Right hindlimb (tissue), 1 donor: ENCODE results near the gene BUB1.
"Not testable (repeated sequence)": the region's sequence is repeated elsewhere in the genome, so short reads cannot be mapped to it uniquely, and the experiment has no call there.

Experiments used
- DNase-seq: peaks from one replicate; pipeline ENCODE4 v3.0.0-alpha.2; 2018

Gene BUB1

DNA sequence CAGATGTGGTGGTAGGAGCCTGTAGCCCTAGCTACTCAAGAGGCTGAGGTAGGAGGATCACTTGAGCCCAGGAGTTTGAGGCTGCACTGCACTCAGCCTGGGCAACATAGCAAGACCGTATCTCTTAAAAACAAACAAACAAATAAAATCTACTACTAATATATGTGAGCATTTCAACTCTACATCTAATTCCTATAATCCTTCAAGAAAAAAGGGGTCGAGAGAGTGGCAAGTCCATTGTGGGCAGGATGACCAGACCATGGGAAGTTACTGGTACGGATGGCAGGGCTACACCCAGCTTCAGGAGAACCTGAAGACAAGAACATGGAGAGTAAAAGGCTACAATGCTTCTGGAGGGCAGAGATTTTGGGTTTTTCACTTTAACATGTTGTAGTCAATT, 24.0 kb downstream of the BUB1 start:
- no peak for DNase-seq

DNA sequence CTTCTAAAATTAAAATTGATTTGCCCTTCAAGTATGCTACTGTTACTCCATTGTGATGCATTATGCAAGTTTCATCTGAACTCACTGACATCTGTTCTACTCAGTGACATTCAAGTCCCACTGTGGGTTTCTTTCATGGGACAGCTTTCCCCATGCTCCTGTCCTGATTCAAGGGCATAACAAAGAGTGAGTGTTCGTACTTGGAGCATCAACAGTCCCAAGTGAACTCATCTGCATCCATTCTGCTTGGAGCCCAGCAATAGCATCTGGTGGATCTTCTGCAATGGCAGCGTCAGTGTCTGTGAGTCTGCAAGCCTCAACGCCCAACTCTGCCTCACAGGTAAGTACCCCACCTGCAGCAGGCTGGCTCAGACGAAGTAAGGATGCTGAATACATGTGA, 27.5 kb downstream of the BUB1 start:
- no peak for DNase-seq

DNA sequence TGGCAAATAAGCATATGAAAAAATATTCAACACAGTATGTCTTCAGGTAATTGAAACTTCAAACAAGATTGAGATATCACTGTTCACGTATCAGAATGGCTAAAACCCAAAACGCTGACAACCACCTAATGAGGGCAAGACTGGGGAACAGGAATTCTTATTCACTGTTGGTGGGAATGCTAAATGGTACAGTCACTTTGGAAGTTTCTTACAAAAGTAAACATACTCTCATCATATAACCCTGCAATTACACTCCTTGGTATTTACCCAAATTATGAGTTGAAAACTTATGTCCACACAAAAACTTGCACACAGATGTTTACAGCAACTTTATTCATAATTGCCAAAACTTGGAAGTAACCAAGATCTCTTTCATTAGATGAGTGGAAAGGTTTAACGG, 30.1 kb downstream of the BUB1 start:
- DNase-seq, result no peak

DNA sequence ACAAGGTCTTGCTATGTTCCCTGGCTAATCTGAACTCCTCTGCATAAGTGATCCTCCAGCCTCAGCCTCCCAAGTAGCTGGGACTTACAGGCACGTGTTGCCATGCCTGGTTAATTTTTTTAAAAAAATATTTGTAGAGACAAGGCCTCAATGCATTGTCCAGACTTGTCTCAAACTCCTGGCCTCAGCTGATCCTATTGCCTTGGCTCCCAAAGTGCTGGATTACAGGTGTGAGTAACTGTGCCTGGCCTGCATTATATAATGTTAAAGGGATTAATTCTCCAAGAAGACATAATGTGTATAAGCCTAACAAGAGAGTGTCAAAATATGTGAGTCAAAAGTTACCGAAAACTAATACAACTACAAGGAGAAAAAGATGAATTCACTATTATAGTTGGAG, 32.2 kb downstream of the BUB1 start:
- DNase-seq, result no peak

DNA sequence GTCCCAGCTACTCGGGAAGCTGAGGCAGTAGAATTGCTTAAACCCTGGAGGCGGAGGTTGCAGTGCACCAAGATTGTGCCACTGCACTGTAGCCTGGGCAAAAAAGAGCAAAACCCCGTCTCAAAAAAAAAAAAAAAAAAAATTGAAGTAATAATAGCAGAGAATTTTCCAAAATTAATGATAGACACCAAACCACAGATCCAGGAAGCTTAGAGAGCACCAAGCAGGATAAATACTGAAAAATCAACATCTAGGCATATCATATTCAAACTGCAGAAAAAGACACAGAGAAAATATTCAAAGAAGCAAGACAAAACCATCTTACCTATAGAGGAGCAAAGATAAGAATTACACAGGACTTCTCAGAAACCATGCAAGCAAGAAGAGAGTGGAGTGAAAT, 33.5 kb downstream of the BUB1 start:
- no peak for DNase-seq

DNA sequence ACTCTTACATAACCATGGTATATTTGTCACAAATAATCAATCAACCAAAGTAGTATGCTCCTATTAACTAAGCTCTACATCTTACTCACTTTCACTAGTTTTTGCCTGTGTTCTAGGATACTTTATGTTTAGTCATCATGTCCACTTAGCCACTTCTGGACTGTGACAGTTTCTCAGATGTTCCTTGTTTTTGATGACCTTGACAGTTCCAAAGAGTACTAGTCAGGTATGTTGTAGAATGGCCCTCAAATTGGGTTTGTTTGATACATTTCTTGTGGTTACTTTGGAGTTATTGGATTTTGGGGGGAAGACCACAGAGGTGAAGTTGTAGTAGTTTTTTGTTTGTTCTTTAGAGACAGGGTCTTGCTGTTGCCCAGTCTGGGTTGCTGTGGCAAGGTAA, 35.5 kb downstream of the BUB1 start:
- no peak for DNase-seq

DNA sequence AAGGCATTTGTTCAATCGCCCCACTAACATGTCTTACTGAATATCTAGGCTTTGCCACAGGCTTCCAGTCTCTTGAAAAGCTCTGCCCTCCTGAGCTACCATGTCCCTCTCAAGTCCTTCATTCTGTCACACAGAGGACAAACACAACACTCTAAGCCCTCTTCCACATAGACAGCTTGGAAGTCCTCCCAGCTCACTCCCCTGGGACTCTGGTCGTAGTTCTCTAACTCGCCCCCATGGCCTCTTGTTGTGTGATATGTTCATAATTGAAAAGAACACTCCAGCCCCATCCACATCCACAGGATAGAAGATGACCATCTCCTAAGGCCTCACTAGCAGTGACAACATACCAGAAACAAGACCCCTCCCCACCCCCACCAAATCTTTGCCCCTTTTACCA, 37.9 kb downstream of the BUB1 start:
- DNase-seq, result no peak

DNA sequence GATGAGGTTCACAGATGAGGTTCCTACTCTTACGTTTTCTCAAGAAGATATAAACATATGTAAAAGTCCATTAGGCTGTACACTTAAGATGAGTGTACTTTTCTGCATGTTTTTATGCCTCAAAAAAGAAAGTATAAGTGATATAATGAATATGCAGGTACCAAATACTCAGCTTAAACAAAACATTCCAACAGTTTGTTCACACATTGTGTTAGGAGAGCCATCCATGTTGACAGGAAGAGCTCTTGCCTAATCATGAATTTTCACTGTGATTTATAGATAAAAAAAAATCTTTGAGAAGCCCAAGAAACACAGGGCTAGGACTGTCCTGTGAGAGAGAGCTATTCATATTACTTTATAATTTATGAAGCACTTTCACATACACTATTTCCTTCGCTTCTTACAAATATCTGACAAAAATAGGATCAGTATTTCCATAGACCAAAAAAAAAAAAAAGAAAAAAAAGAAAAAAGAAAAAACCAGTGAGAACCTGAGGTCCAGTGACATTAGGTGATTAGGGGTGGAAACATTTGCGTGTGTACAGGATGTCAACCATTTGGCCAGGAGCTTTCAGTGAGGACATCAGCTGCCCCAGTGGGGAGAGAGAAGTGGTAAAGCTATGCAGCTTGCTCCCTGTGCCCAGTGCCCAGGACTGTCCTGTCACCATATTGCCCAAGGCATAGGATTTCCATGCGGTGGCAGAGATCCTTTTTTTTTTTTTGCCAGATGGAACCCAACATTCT, 38.7 kb downstream of the BUB1 start:
- no peak for DNase-seq

DNA sequence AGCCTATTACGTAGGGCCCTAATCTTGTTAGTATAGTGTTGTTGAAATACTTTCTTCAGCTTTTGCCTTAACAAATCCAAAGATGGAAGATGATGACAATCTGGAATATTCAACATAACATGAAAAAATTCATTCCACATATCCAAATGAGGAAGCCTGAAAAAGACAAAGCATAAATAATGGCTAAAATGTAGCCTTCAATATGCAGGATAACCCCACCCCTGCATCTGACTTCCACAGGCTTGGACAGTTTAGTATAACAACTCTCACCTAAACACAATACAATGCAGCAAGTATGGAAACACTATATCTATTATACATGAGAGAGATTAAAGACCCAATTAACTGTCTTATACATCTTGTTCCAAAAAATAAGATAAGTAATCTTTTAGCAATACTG, 39.9 kb downstream of the BUB1 start:
- DNase-seq, result no peak

DNA sequence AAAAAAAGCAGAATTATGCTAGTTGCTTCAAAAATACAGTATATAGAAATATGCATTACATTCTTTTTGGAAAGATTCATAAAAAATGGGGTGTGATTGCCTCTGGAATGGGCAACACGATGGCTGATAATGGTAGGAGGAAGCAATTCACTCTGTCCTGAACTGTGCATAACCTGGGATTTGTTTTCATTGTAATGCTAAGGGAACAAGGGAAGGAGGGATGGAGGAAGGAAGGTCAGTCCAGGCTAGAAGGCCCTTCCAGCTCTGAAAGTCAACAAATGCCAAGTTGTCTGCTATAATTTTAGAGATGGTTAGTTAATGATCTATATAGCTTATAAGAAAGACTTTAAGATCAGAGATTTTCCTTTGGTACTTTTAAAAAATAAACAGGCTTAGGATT, 40.8 kb downstream of the BUB1 start:
- DNase-seq, result no peak

DNA sequence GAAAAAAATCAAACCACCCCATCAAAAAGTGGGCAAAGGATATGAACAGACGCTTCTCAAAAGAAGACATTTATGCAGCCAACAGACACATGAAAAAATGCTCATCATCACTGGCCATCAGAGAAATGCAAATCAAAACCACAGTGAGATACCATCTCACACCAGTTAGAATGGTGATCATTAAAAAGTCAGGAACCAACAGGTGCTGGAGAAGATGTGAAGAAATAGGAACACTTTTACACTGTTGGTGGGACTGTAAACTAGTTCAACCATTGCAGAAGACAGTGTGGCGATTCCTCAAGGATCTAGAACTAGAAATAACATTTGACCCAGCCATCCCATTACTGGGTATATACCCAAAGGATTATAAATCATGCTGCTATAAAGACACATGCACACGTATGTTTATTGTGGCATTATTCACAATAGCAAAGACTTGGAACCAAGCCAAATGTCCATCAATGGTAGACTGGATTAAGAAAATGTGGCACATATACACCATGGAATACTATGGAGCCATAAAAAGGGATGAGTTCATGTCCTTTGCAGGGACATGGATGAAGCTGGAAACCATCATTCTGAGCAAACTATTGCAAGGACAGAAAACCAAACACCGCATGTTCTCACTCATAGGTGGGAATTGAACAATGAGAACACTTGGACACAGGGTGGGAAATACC, 41.8 kb downstream of the BUB1 start:
- DNase-seq, result not testable (repeated sequence)

DNA sequence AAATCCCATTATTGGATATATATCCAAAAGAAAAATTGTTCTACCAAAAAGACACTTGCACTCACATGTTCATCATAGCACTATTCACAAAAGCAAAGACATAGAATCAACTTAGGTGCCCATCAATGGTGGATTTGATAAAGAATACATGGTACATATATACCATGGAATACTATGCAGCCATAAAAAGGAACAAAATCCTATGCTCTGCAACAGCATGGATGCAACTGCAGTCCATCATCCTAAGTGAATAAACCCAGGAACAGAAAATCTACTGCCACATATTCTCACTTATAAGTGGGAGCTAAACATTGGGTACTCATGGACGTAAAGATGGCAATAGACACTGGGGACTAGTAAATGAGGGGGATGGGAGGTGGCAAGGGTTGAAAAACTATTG, 50.5 kb downstream of the BUB1 start:
- not testable (repeated sequence) for DNase-seq

DNA sequence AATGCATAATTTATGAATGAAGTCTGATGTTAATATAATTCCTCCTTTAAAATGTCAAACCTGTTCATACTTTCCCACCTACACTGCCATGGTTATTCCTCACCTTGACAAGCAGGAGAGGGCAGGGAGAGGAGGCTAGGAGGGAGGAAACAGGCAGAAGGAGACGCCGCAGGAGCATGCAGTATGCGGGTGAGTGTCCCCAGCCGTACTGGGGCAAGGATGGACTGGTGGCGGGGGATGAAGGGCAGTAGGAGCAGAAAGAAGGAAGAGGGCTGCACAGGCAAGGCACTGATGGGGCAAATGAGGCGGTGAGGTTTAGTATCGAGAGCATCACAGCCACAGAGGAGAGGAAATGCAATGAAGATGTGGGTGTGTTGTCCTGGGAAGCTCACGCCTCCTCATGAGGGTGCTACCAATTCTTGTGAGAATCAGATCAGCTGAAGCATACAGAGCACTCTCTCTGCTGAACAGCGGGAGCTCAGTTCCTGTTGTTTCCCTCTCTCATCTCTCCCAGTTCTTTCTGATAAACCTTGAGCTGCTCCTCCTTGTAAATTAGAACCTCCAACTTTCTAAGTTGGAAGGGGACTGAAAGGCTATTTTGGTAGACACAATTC, 58.4 kb downstream of the BUB1 start:
- not testable (repeated sequence) for DNase-seq

DNA sequence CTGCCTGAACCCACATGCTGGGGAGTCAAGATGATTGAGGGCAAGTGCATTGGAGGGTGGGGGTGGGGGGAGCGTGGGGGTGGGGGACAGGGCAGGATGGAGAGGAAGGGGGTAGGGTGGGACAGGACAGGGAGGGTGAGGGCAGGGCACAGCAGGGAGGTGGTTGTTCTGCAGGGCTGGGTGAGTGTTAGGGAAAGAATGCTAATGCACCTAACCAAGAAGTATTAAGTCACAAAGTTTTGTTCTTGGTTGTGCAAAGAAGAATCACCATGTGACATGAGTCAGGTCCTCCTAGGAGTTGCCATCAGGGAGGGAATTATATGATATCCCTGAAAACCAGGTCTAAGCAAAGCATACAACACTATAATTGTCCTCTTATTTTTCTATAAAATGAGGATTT, 63.9 kb downstream of the BUB1 start:
- DNase-seq, result not testable (repeated sequence)

DNA sequence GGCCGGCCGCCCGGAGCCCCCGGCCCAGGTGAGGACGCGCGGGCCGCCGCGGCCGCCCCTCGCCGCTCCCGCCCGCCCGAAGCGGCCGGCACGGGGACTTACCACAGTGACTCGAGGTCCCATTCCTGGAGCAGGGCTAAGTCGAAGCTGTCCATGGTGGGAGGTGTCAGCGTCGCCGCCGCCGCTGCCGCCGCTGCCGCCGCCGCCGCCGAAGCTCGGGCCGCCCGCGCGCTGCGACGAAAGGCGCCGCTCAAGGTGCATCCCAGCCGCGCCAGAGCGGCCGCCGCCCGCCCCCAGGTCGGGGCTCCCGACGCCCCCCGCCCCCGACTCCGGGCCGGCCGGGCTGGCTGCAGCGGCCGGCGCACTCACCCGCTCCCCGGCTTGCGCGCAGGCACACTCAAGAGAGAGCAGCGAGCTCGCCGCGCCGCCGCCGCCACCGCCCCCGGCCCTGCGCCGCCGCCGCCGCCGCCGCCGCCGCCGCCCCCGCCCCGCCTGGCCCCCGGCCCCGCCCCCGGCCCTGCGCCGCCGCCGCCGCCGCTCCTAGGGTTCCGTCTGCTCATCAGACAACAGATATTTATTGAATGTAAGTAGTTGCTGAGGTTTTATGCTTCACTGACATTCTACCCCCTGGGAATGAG, 67.1 kb downstream of the BUB1 start:
- not testable (repeated sequence) for DNase-seq

DNA sequence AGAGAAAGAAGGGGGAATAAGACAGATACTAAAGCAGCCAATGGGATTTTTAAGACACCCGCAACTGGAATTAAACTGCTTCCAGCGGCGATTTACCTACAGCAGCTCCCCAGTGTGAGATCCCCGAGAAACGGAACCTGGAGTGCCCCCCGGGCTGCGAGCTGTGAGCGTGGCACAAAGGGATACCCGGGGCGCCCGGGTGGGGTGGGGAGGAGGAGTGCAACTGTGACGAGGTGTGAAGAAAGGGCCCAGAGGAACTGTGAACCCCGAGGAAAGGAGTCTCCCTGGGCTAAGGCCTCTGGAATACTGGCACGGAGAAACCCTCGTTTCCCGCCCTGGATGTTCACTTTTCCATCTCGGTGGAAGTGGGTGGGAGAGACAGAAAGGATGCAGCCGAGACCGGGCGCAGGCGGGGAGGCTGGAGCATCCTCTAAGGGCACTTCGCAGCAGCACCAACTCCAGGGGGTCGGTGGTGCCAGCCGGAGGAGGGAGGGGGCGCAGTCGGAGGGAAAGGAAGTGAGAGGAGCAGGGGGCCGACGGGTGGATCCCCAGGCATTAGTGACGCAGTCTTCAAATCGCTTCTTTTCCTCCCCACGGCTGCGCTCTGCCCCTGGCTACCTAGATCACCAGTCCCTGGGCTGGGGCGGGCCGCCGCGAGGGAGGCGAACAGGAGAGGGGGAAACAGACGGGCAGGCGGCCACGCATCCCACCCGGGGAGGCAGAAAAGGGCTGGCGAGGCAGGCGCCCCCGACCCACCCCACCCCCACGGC, 67.8 kb downstream of the BUB1 start:
- not testable (repeated sequence) for DNase-seq

DNA sequence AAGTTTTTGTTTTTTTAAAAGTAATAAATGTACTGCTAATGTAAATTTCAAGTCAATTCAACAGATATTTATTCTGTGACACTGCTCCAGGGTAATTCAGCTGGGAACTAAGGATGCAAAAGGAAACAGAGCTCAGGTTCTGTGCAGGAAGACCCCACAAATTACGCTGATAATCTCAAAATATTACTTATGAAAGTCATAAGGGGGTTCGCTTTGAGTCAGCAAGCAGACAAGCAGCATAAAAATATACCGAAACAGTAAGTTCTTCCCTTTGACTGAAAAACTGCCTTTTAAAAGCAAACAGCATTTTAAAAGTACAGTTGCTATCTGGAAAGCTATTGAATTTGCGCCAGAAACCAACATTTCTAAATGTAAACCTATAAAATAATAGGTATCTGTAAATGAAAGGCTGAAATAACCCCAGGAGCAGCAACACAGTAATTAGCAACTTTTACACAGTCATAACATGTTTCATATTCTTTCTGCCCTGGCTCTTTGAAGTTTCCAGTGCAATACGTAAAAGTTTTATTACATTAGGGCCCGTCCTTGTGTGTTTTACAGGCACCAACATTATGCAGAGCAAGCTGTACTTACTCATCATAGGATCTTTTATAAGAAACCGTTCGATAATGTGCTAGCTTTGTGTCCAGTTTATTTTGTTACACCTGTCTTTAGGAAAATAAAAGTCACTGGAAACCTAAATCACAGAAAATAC, 68.9 kb downstream of the BUB1 start:
- DNase-seq, result not testable (repeated sequence)

DNA sequence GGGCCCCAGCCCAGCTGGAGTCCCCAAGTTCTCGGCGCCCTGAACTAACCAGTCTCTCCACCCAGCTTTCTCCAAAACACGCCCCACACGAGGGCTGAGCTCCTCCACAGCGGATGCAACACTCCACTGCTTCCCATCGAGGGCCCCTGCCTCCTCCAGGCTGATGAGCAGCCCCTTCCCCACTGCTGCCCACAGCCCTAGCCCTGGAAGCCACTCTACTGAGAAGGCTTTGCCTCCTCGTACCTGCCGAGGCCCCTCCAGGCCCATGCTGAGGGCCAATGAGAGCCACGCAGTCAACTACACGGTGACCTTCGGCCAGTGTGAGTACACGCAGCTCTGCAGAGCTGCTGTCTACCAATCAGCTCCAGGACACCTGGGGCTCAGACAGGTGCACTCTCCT, 72.8 kb downstream of the BUB1 start:
- not testable (repeated sequence) for DNase-seq

DNA sequence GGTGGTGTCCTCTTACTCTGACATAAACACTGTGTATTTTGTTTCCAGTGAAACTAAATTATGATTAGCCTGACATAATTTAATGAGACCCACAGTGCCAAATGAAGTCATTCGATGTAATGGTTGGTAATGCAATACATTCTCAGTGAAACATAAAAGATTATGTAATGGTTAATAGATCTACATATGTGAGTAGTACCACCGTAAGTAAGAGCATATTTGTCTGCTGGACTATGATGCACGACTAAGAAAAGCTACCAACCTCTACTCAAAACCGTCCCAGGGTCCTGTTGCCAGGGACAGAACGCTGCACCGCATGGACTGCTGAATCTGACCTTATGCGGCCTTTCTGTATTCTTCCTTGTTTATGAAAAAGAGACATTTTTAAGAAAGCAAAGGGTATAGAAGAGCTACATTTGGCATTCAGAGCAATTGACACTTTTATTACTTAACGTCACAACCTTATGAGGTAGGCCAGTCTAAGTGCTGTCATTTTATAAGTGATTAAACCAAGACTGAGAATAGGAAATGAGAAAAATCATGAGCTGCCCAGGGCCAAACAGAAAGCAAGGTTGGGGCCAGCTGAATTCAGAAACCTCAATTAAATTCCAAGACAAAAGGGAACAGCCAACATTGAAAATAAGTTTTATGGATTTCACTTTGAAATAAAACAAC, 73.8 kb downstream of the BUB1 start:
- DNase-seq, result not testable (repeated sequence)

DNA sequence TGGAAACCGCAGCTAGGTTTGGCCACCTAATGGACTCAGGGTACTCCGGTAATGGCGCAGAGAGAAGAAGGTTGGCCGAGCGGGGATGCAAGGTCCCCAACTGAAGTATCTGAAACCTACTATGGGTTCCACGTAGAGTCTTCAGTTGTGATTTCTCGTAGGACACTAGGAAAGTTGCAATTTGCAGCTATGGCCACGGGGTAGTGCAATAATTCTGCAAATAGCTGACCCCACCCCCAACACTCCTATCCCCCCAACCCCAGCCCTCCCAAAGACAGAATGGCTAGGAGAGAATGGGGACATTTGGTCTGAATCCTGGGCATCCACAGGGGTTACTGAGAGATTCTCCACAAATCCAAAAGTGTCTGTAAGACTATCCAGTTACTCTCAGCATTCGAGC, 75.7 kb downstream of the BUB1 start:
- not testable (repeated sequence) for DNase-seq

DNA sequence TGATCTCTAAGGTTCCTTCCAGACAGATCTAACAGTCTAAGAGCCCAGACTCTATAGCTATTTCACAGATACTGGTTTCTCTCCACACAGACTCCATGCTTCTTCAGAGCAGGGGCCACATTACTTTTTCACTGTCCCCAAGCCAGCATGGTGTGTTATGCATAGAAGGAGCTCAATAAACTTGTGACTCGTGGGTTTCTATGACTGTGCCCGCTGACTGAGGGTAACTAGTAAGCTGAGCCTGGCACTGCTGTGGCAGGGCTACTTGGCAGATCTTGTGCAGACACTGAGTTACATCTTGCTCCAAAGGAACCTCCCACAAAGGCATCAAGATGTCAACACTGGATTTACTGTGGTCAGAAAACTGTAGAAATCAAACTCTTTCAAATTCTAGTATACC, 85.9 kb downstream of the BUB1 start:
- not testable (repeated sequence) for DNase-seq
